ENCODE results near the gene PPP4R4. TPM values are rescaled to one million over a fixed set of nuclear protein-coding genes. Genes with fewer than 3 reads are reported as not detected.
"Not testable (repeated sequence)": the region's sequence is repeated elsewhere in the genome, so short reads cannot be mapped to it uniquely, and the experiment has no call there.

The PPP4R4 gene
- polyA plus RNA-seq, 1 of the 3 experiments (the other 2 are of a cell fraction), result 2.5 TPM

- no peak overlapping the region for H3K4me3 ChIP-seq (ENCODE audit: low read depth in 2 of 2, low read length in 1 of 2)
- WGBS (ENCODE audit: low lambda C conversion rate), result 61% methylated on average over 9 of the region's 9 CpGs
- H3K4me1 ChIP-seq (ENCODE audit: control insufficient read depth in 1 of 2, insufficient read depth in 2 of 2, low read depth in 1 of 2, low read length in 1 of 2), result no peaks in the 10 kb centered on the region
- H3K4me2 ChIP-seq, result no peak overlapping the region
- H3K27me3 ChIP-seq (ENCODE audit: insufficient read depth), result no peaks in the 10 kb centered on the region
- H4K20me1 ChIP-seq (ENCODE audit: insufficient read depth), result no peaks in the 10 kb centered on the region
- H3K9ac ChIP-seq, result no peak overlapping the region
- H3K9me3 ChIP-seq, result no peaks in the 10 kb centered on the region
- no peaks in the 10 kb centered on the region for H3F3A ChIP-seq (replicated peaks; ENCODE audit: insufficient read depth)
- H2AFZ ChIP-seq (ENCODE audit: low read depth), result no peak overlapping the region
- DNase-seq, result no peak
- CTCF ChIA-PET, result no interaction called here
- POLR2A ChIA-PET, result no interaction called here
- no peaks in the 10 kb centered on the region for H3K9me2 ChIP-seq
- H3K27ac ChIP-seq (ENCODE audit: low read depth in 2 of 2, low read length in 1 of 2), result no peak overlapping the region
- H3K36me3 ChIP-seq (replicated peaks in 1 of 2; ENCODE audit: control insufficient read depth in 1 of 2, insufficient read depth in 2 of 2, low read length in 1 of 2), result no peaks in the 10 kb centered on the region
- TF ChIP-seq RXRA (IDR thresholded peaks at IDR 0.05; ENCODE audit: borderline replicate concordance, low read depth) (no peak), USF1 (IDR thresholded peaks at IDR 0.05; ENCODE audit: borderline replicate concordance, low read depth) (no peak), CHD2 (IDR thresholded peaks at IDR 0.05; ENCODE audit: low read length, partially characterized antibody) (no peak), FOXM1 (IDR thresholded peaks at IDR 0.05; ENCODE audit: low read depth) (no peak), PBX3 (IDR thresholded peaks at IDR 0.05) (no peak), MAX (IDR thresholded peaks at IDR 0.05; ENCODE audit: low read depth) (no peak)
- no peaks in the 10 kb centered on the region for H3K79me2 ChIP-seq (ENCODE audit: insufficient read depth)
These were observed 121.4 kb downstream of the PPP4R4 start for GRCh38 chr14:94295360-94296180.

- H3K27me3 ChIP-seq (ENCODE audit: insufficient read depth); H3K36me3 ChIP-seq (replicated peaks in 1 of 2; ENCODE audit: control insufficient read depth in 1 of 2, insufficient read depth in 2 of 2, low read length in 1 of 2); H3K27ac ChIP-seq (ENCODE audit: low read depth in 2 of 2, low read length in 1 of 2); H3K9me3 ChIP-seq; H4K20me1 ChIP-seq (ENCODE audit: insufficient read depth); H3K4me2 ChIP-seq; H3K4me1 ChIP-seq (ENCODE audit: control insufficient read depth in 1 of 2, insufficient read depth in 2 of 2, low read depth in 1 of 2, low read length in 1 of 2); CTCF ChIA-PET; POLR2A ChIA-PET; H3K4me3 ChIP-seq (ENCODE audit: low read depth in 2 of 2, low read length in 1 of 2); H2AFZ ChIP-seq (ENCODE audit: low read depth); DNase-seq; H3K79me2 ChIP-seq (ENCODE audit: insufficient read depth); H3F3A ChIP-seq (replicated peaks; ENCODE audit: insufficient read depth); H3K9ac ChIP-seq; H3K9me2 ChIP-seq: not testable (repeated sequence)
- 20% methylated on average over 4 of the region's 4 CpGs for WGBS (ENCODE audit: low lambda C conversion rate)
These were observed 122.0 kb downstream of the PPP4R4 start for GRCh38 chr14:94296181-94296545.

GRCh38 chr14:94298130-94298529, 124.0 kb downstream of the PPP4R4 start:
- no peak for DNase-seq
- Histone ChIP-seq H3K27ac (ENCODE audit: low read depth in 2 of 2, low read length in 1 of 2) (no peak overlapping the region), H3K9me2 (no peaks in the 10 kb centered on the region), H4K20me1 (ENCODE audit: insufficient read depth) (no peaks in the 10 kb centered on the region), H3K4me2 (no peak overlapping the region), H3K4me1 (ENCODE audit: control insufficient read depth in 1 of 2, insufficient read depth in 2 of 2, low read depth in 1 of 2, low read length in 1 of 2) (no peaks in the 10 kb centered on the region), H3K36me3 (replicated peaks in 1 of 2; ENCODE audit: control insufficient read depth in 1 of 2, insufficient read depth in 2 of 2, low read length in 1 of 2) (no peaks in the 10 kb centered on the region), H3K9me3 (no peaks in the 10 kb centered on the region), H3F3A (replicated peaks; ENCODE audit: insufficient read depth) (no peaks in the 10 kb centered on the region), H3K27me3 (ENCODE audit: insufficient read depth) (no peaks in the 10 kb centered on the region), H3K9ac (no peak overlapping the region), H3K79me2 (ENCODE audit: insufficient read depth) (no peaks in the 10 kb centered on the region), H3K4me3 (ENCODE audit: low read depth in 2 of 2, low read length in 1 of 2) (no peak overlapping the region), H2AFZ (ENCODE audit: low read depth) (no peak overlapping the region)
- POLR2A ChIA-PET, result no interaction called here
- WGBS (ENCODE audit: low lambda C conversion rate), result 53% methylated on average over 5 of the region's 15 CpGs
- TF ChIP-seq MAX (IDR thresholded peaks at IDR 0.05; ENCODE audit: low read depth) (no peak), CHD2 (IDR thresholded peaks at IDR 0.05; ENCODE audit: low read length, partially characterized antibody) (no peak), FOSL2 (IDR thresholded peaks at IDR 0.05; ENCODE audit: borderline replicate concordance, low read depth) (no peak), POLR2AphosphoS5 (IDR thresholded peaks at IDR 0.05; ENCODE audit: low read depth, low read length) (no peak), GATA2 (CRISPR knock-in tag; IDR thresholded peaks at IDR 0.05) (no peak), NFIC (IDR thresholded peaks at IDR 0.05; ENCODE audit: borderline replicate concordance) (no peak), RAD21 (IDR thresholded peaks at IDR 0.05; ENCODE audit: low read length) (no peak)
- CTCF ChIA-PET, result no interaction called here
